Large intestine (tissue), 3 donors: ENCODE measurements around the gene UBR2. TPM values are rescaled to one million over a fixed set of nuclear protein-coding genes. Genes with fewer than 3 reads are reported as not detected.

Experiments
- DNase-seq, 2 donors: peaks; one replicate each; pipeline versions ENCODE4 v3.0.0 to v3.0.0-alpha.2; 2013
- H3K27ac ChIP-seq: one replicate; pipeline ENCODE4 v1.5.1; 2013; ENCODE audit warnings: low read length
- H3K27me3 ChIP-seq: 2 replicates; pipeline ENCODE4 v1.6.1; 2013; ENCODE audit warnings: low read length; ENCODE audit not compliant: control insufficient read depth, insufficient read depth
- H3K36me3 ChIP-seq: 2 replicates; pipeline ENCODE4 v1.6.1; 2013; ENCODE audit warnings: low read length; ENCODE audit not compliant: control insufficient read depth, insufficient read depth
- H3K4me1 ChIP-seq: one replicate; pipeline ENCODE4 v1.6.1; 2013; ENCODE audit warnings: low read length; ENCODE audit not compliant: control insufficient read depth, insufficient read depth
- H3K4me3 ChIP-seq: one replicate; pipeline ENCODE4 v1.5.1; 2013; ENCODE audit warnings: low read length
- H3K9me3 ChIP-seq: one replicate; pipeline ENCODE4 v1.6.1; 2013; ENCODE audit warnings: mild to moderate bottlenecking, low read depth, low read length, moderate library complexity; ENCODE audit not compliant: control insufficient read depth
- whole genome bisulfite sequencing: methylation state at CpG from one replicate; pipeline ENCODE4 v1.1.5; 2013; ENCODE audit warnings: low lambda C conversion rate; ENCODE audit not compliant: insufficient coverage; 5-methylcytosine and 5-hydroxymethylcytosine counted together
- polyA plus RNA-seq: library from polyadenylated mRNA; unstranded; fragments of 120-200 nt; gene quantifications from one replicate; pipeline ENCODE4 v1.2.1, GENCODE V29; 2013

The UBR2 gene
- polyA plus RNA-seq, 1 donor, result 24.5 TPM

DNA sequence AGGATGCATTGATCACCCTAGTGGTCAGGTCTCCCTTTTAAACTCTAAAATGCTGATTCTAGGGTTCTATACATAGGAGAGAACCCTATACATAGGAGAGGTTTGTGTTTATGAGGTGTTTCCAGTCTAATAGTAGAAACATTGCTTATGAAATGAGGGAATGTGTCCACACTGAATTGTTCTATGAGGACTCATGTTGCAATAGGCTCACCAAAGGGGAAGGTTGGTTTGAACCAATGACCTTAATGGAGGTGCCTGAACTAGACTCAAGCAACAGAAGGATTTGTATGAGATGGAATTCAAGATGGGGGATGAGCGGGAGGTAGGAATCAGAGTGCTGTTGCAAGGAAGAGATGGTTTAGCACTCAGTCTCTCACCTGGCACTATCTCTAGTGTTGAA, 33.5 kb upstream of the UBR2 start:
- no peak for DNase-seq
- Histone ChIP-seq H3K27me3 (no peaks in the 10 kb centered on the region), H3K27ac (no peak overlapping the region), H3K9me3 (no peaks in the 10 kb centered on the region), H3K4me1 (no peaks in the 10 kb centered on the region), H3K4me3 (no peak overlapping the region), H3K36me3 (no peaks in the 10 kb centered on the region)
- WGBS, result no CpG with 5 or more reads among the region's 1 CpG

GRCh38 chr6:42530751-42531150, 33.1 kb upstream of the UBR2 start:
- DNase-seq, result no peak
- no peaks in the 10 kb centered on the region for H3K9me3 ChIP-seq
- no CpG with 5 or more reads among the region's 1 CpG for WGBS
- H3K27me3 ChIP-seq, result no peaks in the 10 kb centered on the region
- H3K27ac ChIP-seq, result no peak overlapping the region
- H3K4me1 ChIP-seq, result no peaks in the 10 kb centered on the region
- H3K36me3 ChIP-seq, result no peaks in the 10 kb centered on the region
- H3K4me3 ChIP-seq, result no peak overlapping the region

DNA sequence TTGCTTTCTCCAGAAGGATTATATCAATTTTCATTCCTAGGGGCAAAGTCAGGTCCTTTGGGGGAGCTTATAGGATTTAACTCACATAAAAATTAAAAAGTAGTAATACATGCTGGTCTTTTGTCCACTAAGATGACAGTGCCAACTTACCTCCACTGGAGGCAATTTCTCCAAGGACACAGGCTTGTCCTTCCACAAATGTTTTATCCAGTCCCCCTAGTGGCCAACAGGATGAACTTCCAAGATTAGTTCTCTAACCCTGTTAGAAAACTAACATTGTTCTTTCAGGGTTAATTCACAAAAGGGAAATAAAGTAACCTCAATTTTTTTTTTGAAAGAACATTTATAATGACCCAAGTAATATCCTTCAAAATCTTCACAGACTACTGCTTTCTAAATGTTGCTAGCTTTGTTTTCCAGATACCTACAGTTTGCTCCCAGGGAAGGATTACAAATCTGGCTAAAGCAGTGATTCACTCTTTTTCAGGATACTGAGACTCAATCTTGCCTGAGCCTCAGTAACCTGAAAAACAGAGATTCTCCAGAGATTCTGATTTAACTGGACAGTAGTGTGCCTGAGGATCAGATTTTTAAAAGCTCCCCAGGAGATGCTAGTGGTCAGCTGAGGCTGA, 31.7 kb upstream of the UBR2 start:
- Histone ChIP-seq H3K4me1 (no peaks in the 10 kb centered on the region), H3K9me3 (no peaks in the 10 kb centered on the region), H3K27me3 (no peaks in the 10 kb centered on the region), H3K4me3 (no peak overlapping the region), H3K36me3 (no peaks in the 10 kb centered on the region), H3K27ac (no peak overlapping the region)
- peak; percentile 34 to 38 for DNase-seq

DNA sequence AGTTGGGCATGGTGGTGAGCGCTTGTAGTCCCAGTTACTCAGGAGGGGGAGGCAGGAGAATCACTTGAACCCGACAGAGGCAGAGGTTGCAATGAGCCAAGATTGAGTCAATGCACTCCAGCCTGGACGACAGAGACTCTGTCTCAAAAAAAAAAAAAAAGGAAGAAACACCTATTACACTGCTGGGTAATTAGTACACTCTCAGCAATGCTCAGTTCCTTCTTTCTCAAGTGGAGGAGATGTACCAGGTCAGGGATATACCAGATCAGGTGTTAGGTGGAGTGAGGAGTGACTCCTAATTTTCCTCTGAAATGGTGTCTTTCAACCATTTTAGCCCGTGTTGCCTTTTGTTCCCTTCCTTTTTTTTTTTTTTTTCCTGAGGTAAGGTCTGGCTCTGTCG, 30.0 kb upstream of the UBR2 start:
- WGBS, result 85% methylated on average over 1 of the region's 5 CpGs
- no peaks in the 10 kb centered on the region for H3K9me3 ChIP-seq
- no peak for DNase-seq
- no peak overlapping the region for H3K4me3 ChIP-seq
- no peaks in the 10 kb centered on the region for H3K27me3 ChIP-seq
- no peak overlapping the region for H3K27ac ChIP-seq
- H3K4me1 ChIP-seq, result no peaks in the 10 kb centered on the region
- H3K36me3 ChIP-seq, result no peaks in the 10 kb centered on the region

DNA sequence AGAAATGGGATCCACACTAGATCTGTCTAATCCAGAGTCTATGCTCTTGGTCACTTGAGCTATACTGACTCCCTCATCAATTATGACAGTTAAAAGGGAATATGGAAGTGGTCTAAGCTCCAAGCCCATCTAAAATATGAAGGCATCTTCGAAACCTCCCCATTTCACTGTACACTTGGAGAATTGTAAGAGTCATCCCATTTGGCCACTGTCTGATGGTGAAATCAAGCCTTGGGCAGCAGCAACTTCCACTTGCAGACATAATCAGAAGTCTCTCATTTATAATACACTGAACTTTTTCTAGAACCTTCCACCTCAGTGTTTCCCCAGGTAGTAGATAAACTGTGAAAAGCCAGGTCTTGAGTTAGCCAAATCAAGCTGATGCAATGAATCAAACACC, 26.3 kb upstream of the UBR2 start:
- no CpG with 5 or more reads among the region's 1 CpG for WGBS
- H3K27me3 ChIP-seq, result no peaks in the 10 kb centered on the region
- no peak for DNase-seq
- no peaks in the 10 kb centered on the region for H3K9me3 ChIP-seq
- no peaks in the 10 kb centered on the region for H3K36me3 ChIP-seq
- no peak overlapping the region for H3K27ac ChIP-seq
- no peaks in the 10 kb centered on the region for H3K4me1 ChIP-seq
- no peak overlapping the region for H3K4me3 ChIP-seq

DNA sequence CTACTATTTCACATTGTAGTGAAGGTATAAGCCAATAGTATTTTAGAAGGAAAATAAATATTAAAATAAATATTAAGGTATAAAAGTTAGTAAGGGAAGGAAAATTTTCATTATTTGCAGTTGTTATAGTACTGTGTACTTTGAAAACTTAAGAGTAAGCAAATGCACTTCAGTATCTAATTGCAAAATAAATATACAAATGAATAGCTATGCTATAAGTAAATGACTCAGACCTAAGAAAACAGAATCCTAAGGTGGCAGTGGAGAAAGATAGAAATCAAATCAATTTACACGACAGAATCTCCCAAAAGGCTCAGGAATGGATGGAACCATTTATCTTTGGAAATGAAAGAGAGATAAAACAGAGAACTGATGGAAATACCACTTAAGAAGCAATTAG, 24.7 kb upstream of the UBR2 start:
- Histone ChIP-seq H3K9me3 (no peaks in the 10 kb centered on the region), H3K27ac (no peak overlapping the region), H3K4me3 (no peak overlapping the region), H3K36me3 (no peaks in the 10 kb centered on the region), H3K4me1 (no peaks in the 10 kb centered on the region), H3K27me3 (no peaks in the 10 kb centered on the region)
- no CpG with 5 or more reads among the region's 1 CpG for WGBS
- DNase-seq, result no peak

DNA sequence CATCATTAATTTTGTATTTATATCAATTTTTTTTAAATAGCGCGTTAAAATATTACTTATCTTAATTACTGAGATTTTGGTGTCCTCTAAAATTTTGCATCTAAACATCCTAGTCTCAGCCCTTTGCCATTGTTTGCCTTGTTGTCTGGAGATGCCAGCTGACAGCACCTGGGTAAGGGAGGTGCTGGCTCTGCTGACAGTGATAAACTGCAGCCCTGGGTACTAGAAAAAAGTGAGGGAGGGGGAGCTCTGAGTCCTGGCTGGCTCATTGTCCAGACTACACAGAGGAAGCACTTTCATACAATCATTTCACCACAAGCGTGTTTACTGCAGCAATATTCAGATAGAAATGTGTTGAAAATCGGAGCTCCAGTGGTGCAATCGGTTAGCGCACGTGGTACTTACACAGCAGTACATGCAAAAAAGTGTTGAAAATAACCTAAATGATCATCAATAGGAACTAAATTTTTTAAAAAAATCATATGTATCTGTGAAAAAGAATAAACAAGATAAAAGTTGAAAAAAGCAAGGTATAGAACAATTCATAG, 18.5 kb upstream of the UBR2 start:
- WGBS, result 100% methylated on average over 5 of the region's 7 CpGs
- H3K4me3 ChIP-seq, result no peak overlapping the region
- DNase-seq, result no peak
- no peaks in the 10 kb centered on the region for H3K27me3 ChIP-seq
- no peaks in the 10 kb centered on the region for H3K9me3 ChIP-seq
- no peaks in the 10 kb centered on the region for H3K36me3 ChIP-seq
- no peak overlapping the region for H3K27ac ChIP-seq
- peaks cover 5% of the 10 kb centered on the region for H3K4me1 ChIP-seq

- H3K27ac ChIP-seq, result peak overlapping the region; percentile 54
- no CpG with 5 or more reads among the region's 27 CpGs for WGBS
These were observed 16.2 kb upstream of the UBR2 start for GRCh38 chr6:42547407-42548329.

DNA sequence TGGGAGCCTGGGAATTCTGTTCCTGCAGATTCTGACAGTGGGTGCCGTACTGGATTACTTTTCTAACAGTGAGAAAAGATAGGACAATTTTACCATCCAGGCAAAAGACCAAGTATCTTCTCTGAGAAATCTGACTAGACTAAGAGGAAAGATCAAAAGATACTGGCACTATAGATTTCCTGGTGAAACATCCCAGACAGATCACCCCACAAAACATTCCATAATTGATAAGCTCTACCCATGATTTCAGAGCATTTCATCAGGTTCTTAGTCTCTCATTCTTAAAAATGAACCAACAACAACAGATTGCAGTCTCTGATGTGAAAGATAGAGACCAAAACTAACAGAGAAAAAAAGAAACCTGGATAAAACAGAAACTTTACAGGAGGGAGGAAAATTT, 13.6 kb upstream of the UBR2 start:
- WGBS, result no CpG with 5 or more reads among the region's 1 CpG

More at GRCh38 chr6:42547407-42548329, 16.2 kb upstream of the UBR2 start:
- peak; percentile 80 to 85 for DNase-seq
- H3K36me3 ChIP-seq, result no peaks in the 10 kb centered on the region
- no peaks in the 10 kb centered on the region for H3K27me3 ChIP-seq
- peak overlapping the region; percentile 60 for H3K4me3 ChIP-seq
- peaks cover 5% of the 10 kb centered on the region for H3K4me1 ChIP-seq
- H3K9me3 ChIP-seq, result no peaks in the 10 kb centered on the region

GRCh38 chr6:42551217-42551616, 12.6 kb upstream of the UBR2 start:
- WGBS, result no CpG with 5 or more reads among the region's 1 CpG
- no peak for DNase-seq
- no peaks in the 10 kb centered on the region for H3K27me3 ChIP-seq

More for the DNA sequence above, 13.6 kb upstream of the UBR2 start:
- Histone ChIP-seq H3K4me3 (no peak overlapping the region), H3K9me3 (peaks cover 4% of the 10 kb centered on the region), H3K27me3 (no peaks in the 10 kb centered on the region), H3K4me1 (peaks cover 11% of the 10 kb centered on the region), H3K27ac (no peak overlapping the region), H3K36me3 (no peaks in the 10 kb centered on the region)
- no peak for DNase-seq

More at GRCh38 chr6:42551217-42551616, 12.6 kb upstream of the UBR2 start:
- H3K4me3 ChIP-seq, result no peak overlapping the region
- H3K9me3 ChIP-seq, result peaks cover 4% of the 10 kb centered on the region
- no peak overlapping the region for H3K27ac ChIP-seq
- H3K4me1 ChIP-seq, result peaks cover 19% of the 10 kb centered on the region
- no peaks in the 10 kb centered on the region for H3K36me3 ChIP-seq
